Measurements from ENCODE around the gene MAN2A2.

Gene MAN2A2

DNA sequence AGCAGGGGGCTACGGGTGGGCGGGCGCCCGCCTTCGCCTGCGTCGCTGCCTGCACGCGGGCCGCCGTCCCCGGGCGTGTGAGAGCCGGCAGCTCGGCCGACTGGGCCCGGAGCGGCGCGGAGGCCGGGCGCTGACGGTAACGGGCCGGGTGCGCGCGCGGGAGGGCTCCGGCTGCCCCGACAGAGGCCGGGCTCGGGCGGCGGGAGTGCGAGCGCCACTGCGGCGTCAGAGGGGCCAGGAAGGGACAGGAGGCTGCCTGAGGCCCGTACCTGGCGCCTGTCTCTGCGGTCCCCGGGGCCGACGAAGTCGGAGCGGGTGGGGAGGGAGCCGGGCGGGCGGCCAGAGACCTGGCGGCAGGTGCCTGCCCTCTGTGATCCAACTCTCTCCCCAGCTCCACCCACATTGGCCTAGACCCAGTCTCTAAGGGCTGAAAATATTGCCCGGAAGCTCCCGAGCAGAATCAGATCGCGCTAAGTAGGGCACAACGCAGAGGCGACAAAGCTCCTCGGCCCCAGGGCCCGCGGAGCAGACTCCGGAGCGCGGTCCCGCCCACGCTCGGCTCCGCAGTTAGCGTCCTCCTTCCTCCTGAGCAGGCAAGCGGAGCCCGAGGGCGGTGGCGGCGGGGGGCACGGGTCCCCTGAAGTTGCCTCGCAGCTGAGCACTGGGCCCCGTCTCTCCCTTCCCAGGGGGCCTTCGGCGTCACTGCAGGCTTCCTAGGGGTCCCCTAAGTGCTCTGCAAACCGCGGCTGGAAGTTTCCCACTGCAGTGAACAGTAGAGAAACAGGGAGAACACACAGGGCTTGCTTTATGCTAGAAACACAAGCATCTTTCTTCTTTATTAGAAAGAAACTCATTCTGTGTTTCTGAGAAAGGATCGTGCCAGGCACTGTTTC, at the start of gene MAN2A2:
MAN2A2 (plus strand) TSS at position 463 of the 893 bp plus-strand sequence. CDS start 906 bp downstream, outside the sequence.
- no peak for FAIRE-seq

DNA sequence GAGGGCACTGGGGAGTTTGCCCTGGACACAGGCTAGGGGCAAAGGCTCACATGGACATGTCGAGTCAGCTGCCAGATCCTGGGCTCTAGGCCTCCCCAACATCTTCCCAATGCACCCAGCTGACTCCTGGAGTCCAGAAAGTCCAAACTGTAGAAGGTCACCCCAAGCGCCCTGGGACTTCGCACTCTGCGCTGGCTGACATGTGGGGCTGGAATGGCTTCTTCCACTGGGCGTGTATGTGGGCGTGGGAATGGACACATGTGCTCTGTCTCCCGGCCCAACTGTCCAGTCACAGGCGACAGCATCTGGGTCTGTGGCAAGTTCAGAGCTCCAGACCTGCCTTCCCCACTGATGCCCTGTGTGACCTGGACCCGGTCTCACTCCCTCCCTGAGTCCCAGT, 48.0 kb upstream of the MAN2A2 start:
- FAIRE-seq = no peak

DNA sequence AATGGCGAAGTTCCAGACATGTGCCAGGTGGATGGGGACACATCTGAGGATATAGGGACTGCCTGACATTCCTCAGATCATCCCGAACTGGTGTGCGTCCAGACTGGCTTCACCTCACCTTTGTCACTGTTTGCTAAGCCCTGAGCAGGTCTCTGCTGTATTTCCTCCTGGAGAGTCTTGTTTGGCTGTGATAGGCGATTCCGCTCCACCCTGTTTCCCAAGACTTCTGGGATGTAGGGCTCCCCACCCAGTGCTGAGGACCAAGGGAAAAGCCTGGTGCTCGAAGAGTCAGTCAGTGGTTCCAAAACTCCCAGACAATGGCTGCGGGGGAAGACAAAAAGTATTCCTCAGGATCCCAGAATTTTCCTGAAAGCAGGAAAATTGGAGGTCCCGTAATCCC, 45.8 kb upstream of the MAN2A2 start:
- no peak for FAIRE-seq

DNA sequence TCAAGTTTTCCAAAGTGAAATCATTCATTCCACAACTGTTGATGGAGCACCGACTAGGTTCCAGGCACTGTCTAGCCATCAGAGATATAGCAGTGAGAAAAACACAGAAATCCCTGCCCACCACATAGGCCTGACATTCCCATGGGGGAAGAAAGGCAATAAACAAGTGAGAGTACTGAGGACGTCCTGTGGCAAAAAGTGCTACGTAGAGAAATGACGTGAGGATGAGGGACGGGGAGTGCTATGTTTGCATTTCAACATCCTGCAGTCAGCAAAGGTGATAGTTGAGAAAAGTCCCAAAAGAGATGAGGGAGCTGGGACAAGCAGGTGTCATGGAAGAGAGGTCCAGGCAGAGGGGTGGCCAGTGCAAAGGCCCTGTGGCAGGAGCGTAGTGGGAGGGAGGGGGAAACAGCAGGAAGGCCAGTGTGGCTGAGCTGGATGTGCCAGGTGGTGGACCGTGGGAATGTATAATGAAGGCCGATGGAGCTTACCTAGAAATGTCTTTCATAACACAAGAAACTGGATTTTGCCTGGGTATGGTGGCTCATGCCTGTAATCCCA, 45.1 kb upstream of the MAN2A2 start:
- FAIRE-seq = no peak

DNA sequence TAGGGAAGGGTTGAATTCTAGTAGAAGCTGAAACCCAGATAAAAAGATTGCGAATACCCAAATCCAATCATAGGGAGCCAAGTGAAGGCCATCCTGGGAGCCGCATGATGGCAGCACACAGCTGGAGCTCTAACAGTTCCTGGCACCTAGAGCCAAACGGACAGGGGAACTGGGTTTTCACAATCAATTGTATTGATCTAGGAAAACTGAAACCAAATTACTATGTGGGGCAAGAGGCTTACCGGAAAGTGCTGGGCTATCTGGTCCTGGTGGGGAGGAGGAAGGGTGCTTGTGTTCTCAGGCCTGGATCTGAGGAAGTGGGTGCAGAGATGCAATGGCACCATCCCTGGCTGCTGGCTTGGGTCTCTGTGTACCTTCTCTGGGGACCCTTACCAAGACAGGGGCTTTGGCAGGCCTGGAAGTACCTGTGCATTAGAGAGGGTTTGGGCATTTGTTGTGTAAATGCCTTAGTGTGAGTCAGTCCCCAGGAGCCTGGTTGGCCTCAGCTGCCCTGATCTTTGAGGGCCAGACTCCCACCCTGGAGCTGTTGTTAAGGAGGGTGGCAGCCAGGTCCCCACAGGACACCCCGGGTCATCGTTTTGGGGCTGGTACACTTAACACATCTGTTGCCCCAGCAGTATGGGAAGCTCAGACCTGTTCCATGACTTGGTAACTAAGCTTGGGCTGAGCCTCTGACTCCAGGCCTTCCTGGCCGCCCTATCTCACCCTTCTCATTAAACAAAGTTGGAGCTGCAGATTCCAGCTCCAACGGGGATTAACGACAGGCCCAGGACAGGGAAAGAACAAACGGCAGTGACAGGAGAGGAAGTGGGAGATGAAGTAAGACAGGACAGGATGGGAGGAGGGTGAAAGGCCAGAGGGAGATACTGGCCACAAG, 43.6 kb upstream of the MAN2A2 start:
- FAIRE-seq = no peak

DNA sequence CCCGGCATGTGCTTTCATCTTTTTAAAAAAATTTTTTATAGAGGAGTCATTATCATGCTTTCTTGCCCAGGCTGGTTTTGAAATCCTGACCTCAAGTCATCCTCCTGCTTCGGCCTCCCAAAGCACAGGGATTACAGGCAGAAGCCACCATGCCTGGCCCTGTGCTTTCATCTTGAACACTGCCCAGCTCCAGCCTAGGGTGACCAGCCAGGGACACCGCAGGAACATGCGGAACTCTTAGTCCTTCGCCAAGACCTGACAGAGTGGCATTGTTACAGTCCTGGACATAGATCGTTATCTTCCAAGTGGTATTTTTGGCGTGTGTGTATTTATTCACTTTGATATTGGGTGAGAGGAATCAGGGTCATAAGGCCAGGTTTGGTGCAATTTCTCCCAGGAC, 42.7 kb upstream of the MAN2A2 start:
- no peak for FAIRE-seq

DNA sequence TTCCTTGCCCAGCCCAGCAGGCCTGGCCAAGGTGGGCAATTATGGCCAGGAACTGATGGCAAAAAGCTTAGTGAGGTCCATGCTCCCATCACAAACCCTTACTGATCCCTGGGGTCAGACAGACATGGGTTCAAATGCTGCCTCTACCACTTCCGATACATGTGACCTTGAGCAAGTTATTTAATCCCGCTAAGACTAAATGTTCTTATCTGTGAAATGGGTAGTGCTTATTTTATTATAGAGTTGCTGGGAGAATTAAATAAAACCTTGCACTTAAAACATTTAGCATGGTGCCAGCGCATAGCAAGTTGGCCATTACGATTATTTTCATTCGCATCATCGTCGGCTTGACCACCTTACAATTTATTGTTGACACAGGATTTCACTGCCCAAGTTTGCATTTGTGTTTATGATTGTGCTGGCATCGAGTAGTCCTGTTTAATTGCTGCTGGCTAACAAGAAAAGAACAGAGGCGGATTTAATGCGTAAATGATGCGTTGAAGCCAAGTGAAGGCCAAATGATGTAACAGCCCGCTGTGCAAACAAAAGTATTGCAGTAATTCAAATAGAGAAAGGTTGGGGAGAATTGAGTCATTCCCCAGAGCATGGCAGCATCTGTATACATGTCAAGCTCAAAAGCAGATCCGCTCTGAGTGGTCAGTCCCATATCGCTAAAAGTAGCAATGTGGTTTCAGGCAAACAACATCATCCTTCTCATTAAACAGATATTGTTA, 42.0 kb upstream of the MAN2A2 start:
- no peak for FAIRE-seq

DNA sequence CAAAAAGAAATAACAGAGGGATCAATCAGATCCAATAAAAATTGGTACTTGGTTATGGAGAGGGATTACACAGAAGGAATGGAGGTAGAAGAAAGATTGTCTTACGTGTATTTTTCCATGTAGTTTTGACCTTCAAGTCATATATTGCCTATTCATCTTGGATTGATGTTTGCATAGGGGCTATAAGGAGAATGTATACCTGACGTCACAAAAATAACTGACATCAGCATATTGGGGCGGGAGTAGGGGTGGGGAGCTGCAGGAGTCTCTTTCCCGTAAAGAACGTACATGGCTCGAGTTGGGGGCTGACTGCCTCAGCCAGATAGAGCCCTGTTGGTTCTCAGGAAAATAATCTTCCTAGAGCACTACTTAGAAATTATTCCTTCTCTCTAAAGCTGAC, 40.6 kb upstream of the MAN2A2 start:
- no peak for FAIRE-seq

DNA sequence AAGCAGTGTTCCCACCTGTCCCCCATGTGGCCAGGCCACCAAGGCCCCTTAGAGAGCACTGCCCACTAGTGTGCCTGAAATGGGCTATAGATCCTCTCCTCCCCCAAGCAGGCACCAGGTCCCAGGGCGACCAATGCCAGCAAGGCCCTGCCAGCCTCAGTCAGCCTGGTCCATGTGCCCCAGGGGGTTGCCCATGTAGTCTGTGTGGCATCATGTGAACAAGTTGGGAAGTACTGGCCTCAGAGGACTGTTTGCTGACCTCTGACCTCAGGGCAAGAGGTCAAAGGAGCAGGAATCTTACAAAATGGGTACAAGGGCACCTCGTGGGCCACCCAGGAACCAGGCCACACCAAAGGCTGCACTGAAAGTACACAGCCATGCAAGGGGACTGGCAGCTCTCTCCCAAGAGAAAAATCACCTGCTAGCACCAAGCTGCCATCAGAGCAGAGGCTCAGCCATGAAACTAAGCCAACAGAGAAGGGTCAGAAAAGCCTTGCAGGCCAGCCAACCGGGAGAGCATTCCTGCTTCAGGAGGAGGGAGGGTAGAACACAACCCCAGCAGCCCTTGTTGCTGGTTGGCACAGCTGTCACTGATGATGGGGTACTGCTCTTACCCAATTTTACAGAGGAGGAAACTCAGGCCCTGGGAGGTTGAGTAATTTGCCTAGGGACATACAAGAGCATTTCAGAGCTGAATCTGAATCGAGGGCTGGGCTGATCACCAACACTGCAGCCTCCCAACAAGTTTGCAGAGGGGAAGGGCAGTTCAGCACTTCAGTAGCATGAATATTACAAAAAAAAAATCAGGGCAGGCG, 39.9 kb upstream of the MAN2A2 start:
- no peak for FAIRE-seq

DNA sequence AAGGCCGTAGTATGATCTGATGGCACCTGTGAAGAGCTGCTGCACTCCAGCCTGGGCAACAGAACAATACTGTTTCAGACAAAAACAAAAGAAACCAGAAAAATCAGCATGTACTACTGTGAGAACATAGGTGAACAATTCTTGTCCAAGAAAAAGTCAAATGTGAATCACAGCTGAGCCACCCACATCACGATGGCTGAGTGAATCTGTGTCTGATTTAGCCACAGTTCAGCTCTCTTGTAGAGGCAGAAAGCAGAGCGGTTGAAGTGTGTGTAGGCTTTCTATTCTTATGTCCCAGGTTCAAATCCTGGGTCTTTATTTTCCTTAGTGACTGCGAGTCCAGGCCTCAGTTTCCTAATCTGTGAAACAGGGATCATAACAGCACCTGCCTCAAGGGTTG, 39.1 kb upstream of the MAN2A2 start:
- no peak for FAIRE-seq

DNA sequence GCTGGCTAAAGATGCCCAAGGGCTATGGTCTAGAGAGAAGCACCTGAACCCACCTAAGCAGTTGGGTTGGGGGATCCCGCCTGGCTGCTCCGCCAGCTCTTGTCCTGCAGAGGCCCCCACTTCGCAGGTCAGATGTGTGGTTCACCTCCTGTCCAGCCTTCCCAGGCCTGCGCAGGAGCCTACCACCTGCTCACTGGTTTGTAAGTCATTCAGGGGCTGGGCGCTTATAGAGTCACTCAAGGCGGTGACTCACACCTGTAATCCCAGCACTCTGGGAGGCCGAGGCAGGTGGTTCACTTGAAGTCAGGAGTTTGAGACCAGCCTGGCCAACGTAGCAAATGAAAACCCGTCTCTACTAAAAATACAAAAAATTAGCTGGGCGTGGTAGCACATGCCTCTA, 38.6 kb upstream of the MAN2A2 start:
- no peak for FAIRE-seq

DNA sequence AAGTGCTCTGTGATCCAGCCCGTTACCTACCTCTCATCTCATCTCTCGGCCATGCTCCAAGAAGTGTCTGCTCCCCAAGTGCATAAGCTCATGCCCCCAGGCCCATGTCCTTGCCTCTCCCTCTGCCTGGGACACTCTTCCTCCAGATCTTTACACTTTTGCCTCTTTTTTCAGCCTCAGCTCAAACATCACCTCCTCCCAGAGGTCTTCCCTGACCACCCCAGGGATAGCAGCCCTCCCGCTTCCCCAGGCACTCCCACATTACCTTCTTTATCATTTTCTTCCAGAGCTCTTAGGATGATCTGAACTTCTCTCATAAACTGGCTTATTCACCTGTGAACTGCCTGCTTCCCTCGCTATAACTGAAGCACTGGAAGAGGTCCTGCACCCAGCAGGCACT, 37.4 kb upstream of the MAN2A2 start:
- no peak for FAIRE-seq

DNA sequence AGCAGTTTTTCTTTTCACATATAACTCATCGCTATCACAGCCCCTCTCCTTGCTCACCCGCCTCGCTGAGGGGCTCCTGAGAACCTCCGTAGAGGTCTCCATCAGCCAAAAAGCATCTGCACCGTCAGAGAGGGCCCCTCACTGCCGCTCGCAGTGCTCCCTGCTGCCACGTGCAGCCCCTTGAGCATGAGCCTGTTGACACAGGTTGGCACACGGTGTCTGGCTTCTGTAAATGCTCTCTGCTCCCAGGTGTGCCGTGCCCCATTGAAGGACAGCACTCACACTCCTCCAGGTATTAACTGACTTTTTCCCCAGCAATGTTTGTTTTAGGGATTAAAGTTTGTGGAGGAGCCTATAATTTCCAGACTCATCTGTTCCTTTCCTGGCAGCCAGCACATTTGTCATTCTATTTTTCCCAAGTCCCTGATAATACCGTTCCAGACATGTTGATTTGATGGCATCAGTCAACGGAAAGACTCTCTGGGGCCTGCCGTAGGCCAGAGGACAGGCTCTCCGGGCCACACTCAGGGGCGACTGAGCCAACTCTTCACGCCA, 36.9 kb upstream of the MAN2A2 start:
- FAIRE-seq = no peak

DNA sequence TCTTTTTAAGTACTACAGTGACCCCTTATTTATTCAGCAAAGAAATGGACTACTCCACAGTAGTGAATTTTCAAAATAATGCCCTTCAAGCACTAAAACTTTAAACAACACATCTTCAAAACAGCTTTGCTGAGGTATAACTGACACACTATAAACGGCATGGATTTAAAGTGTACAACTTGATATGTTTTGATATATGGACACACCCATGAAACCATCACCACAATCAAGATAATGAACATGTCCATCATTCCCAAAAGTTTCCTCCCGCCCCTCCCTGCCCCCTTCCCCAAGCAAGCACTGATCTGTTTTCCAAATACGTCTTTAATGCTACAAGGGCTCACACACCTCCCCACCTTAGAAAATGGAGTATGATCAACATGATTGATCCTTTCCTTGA, 36.3 kb upstream of the MAN2A2 start:
- no peak for FAIRE-seq

DNA sequence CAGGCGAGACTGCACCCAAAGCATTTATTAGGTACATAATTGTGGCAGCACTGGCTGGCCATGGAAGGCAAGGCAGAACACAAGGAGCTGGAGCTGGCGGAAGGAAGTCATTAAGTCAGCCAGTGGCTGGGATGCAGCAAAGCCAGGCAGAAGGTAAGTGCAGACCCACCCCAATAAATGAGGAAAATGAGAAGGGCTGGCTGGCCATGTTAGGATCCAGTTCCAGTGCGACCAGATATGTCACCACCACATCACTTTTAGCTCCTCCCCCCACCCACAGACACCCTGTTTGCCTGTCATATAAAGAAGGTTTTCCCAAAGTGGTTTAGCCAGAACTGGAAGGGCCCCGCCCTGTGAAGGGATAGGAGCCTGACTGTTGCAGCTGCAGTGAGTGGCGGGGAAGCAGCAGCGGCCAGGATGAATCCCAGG, 34.8 kb upstream of the MAN2A2 start, which contains the start of gene FURIN:
FURIN (plus strand) TSS at position 328 of the 429 bp plus-strand sequence. CDS start 7,153 bp downstream, outside the sequence.
- no peak for FAIRE-seq

DNA sequence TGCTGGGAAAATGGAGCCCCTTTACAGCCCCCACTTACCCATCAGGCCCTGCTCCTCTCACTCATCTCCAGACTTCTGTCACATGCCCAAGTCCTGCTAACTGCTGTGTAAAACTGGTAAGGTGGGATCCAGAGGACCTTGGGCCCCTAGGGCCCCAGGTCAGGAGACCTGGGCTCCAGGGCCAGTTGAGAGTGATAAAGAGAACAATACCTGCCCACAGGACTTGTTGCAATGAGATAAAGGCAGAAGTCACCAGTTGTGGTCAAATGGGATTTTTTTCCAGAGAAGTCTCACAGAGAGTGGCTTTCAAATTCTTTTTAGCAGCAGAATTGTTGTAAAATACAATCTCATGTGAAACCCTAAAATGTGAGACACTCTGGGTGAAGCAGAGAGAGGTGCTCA, 34.0 kb upstream of the MAN2A2 start:
- no peak for FAIRE-seq

DNA sequence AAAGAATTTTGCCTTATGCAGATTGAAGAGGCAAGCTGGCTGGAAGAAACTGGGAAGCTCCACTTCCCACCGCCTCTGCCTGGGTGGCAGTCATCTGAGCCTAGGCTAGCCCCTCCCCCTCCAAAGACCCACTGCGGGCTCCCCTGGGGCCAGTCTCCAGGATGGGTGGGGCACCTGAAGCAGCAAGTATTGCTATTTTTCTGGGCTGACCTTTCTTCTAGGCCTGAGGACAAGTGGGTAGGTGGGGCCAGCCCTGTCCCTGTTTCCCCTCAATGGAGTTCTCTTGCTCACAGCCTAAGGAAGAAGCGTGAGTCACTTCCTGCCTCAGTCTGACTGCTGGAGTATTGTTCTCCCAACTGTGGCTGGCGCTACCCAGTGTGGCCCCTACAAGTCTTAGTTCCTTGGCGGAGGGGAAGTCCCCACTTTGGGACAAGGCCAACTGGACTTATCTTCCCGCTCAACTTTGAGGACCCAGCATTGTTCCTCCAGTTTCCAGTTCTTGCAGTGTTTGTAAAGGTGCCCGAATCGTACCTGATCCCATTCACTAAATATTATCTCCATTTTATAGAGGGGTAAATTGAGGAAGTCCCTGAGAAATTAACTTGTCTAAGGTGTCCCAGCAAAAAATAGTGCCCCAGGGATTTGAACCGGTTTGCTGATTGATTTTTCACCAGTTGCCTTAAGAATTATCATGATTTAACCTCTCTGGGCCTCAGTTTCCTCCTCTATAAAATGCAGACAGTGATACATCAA, 33.3 kb upstream of the MAN2A2 start:
- no peak for FAIRE-seq

DNA sequence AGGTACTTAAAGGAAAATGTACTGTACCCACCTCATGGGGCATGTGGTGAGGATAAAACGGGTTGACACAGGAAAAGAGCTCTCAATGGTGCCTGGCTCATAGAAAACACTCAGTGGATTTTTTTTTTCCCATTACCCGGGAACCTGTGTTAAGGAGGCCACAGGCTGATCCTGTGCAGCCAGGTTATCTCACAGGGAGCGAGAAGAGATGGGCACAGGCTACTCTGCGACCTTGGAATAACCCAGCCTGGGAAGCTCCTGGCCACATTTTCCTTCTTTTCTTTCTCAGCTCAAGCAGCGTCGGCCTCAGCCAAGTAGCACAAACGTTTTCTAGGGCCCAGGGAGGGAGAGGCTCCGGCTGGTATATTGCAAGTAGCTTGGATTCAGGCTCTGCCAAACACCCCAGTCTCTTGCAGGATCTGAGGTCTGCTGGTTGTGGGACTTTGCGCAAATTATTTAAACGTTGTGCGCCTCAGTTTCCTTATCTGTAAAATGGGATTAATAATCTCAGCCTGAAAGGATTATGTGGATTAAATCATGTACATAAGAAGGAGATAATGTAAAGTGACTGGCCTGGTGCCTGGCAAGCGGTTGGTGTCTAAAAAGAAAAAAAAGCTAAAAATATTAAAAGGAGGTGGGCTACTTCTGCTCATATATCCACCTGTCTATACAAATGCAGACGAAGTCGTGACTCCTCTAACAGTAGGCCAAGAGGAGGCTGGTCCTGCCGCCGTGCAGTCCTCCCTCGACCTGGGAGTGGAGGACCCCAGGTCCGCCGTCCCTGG, 32.6 kb upstream of the MAN2A2 start:
- no peak for FAIRE-seq

DNA sequence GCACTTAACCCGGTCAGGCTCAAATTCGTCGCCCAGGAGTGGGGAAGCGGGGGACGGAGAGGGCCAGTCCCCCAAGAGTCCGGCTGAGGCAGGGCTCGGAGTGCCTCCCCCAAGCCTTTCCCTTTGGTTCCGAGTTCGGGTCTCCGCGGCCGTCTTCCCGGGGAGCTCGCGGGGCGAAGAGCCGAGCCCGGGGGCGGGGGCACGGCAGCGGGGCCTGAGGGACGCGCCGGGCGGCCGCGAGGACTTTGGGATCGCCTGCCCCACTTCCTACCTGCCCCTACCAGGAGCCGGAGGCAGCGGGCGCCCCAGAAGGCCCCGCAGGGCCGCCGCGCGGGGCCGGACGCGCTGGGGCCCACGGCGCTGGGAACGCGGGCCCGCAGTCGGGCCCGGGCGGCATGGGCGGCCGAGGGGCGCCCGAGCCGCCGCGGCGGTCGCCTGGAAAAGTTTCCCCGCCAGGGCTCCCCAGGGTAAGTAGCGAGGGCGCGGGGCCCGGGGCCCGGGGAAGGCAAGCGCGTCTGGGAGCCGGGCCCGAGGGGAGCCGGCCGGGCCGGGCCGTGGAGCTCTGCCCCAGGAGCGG, 31.9 kb upstream of the MAN2A2 start:
- FAIRE-seq = no peak
